ENCODE results near the gene MTMR11. TPM values are rescaled to one million over a fixed set of nuclear protein-coding genes. Genes with fewer than 3 reads are reported as not detected.
A peak's percentile ranks its signal among the peaks of the same experiment; 100 is the strongest.

Gene MTMR11
- total and polyA plus RNA-seq, 3 experiments from 2014 or later, result 0.14 to 1.9 (median 1.6) TPM

- Mint-ChIP-seq H3K36me3 (peaks cover 27 to 59% (median 33%) of the 10 kb centered on the region in 3 donors), H3K4me1 (peaks cover 40 to 54% (median 41%) of the 10 kb centered on the region in 3 donors), H3K27ac (peak overlapping the region in 6 of 8 donors; percentile 26 to 78 (median 53)), H3K4me3 (peak overlapping the region; percentile 63 to 97 (median 88)), H3K9me3 (no peaks in the 10 kb centered on the region), H3K27me3 (peaks cover 4 to 8% of the 10 kb centered on the region in 2 donors)
- POLR2A ChIA-PET, result no interaction called here
- H3K27ac ChIP-seq (ENCODE audit: low read depth, low read length), result no peak overlapping the region
- CTCF ChIA-PET, result no interaction called here
- H3K36me3 ChIP-seq (ENCODE audit: insufficient read depth, low read length), result peaks cover 40% of the 10 kb centered on the region
- H3K4me1 ChIP-seq (ENCODE audit: insufficient read depth, low read length), result peaks cover 35% of the 10 kb centered on the region
- no peaks in the 10 kb centered on the region for H3K27me3 ChIP-seq (ENCODE audit: insufficient read depth, low read length, poor library complexity, severe bottlenecking)
- DNase-seq, result peak in 1 of 5 donors; percentile 17
- H3K9me3 ChIP-seq (ENCODE audit: low read length), result no peaks in the 10 kb centered on the region
- peak overlapping the region; percentile 11 for H3K4me3 ChIP-seq (ENCODE audit: low read length)
Measured at GRCh38 chr1:149926296-149926695, 10.4 kb downstream of the MTMR11 start.

- ChIA-PET CTCF (no interaction called here), POLR2A (interaction anchor here (1.5 kb wide), 1 partner anchor 38 kb away, joined by 3 read pairs; a partner anchor contains a TSS)
- DNase-seq, result peak in 1 of 5 donors; percentile 32
- H3K9me3 Mint-ChIP-seq, result no peaks in the 10 kb centered on the region
- H3K4me1 ChIP-seq (ENCODE audit: insufficient read depth, low read length), result peaks cover 35% of the 10 kb centered on the region
- H3K9me3 ChIP-seq (ENCODE audit: low read length), result no peaks in the 10 kb centered on the region
- peak overlapping the region; percentile 8 to 79 (median 53) for H3K27ac Mint-ChIP-seq
- H3K36me3 ChIP-seq (ENCODE audit: insufficient read depth, low read length), result peaks cover 40% of the 10 kb centered on the region
- H3K4me3 ChIP-seq (ENCODE audit: low read length), result no peak overlapping the region
- peaks cover 2 to 3% of the 10 kb centered on the region in 2 donors for H3K27me3 Mint-ChIP-seq
- H3K4me3 Mint-ChIP-seq, result peak overlapping the region; percentile 63 to 97 (median 88)
- peaks cover 40 to 54% (median 41%) of the 10 kb centered on the region in 3 donors for H3K4me1 Mint-ChIP-seq
- no peak overlapping the region for H3K27ac ChIP-seq (ENCODE audit: low read depth, low read length)
- H3K27me3 ChIP-seq (ENCODE audit: insufficient read depth, low read length, poor library complexity, severe bottlenecking), result no peaks in the 10 kb centered on the region
- H3K36me3 Mint-ChIP-seq, result peaks cover 27 to 59% (median 30%) of the 10 kb centered on the region in 3 donors
Measured at GRCh38 chr1:149925751-149926150, 10.9 kb downstream of the MTMR11 start.

- H3K27me3 Mint-ChIP-seq, result peaks cover 0 to 2% of the 10 kb centered on the region in 2 donors
- peaks cover 35% of the 10 kb centered on the region for H3K4me1 ChIP-seq (ENCODE audit: insufficient read depth, low read length)
- ChIA-PET POLR2A (interaction anchor here (1.5 kb wide), 1 partner anchor 38 kb away, joined by 3 read pairs; a partner anchor contains a TSS), CTCF (no interaction called here)
- peaks cover 40% of the 10 kb centered on the region for H3K36me3 ChIP-seq (ENCODE audit: insufficient read depth, low read length)
- peak overlapping the region in 5 of 8 donors; percentile 46 to 79 (median 57) for H3K27ac Mint-ChIP-seq
- H3K27ac ChIP-seq (ENCODE audit: low read depth, low read length), result no peak overlapping the region
- H3K27me3 ChIP-seq (ENCODE audit: insufficient read depth, low read length, poor library complexity, severe bottlenecking), result no peaks in the 10 kb centered on the region
- peaks cover 27 to 59% (median 27%) of the 10 kb centered on the region in 3 donors for H3K36me3 Mint-ChIP-seq
- peaks cover 40 to 54% (median 41%) of the 10 kb centered on the region in 3 donors for H3K4me1 Mint-ChIP-seq
- peak overlapping the region; percentile 45 to 90 (median 67) for H3K4me3 Mint-ChIP-seq
- H3K4me3 ChIP-seq (ENCODE audit: low read length), result no peak overlapping the region
- DNase-seq, result no peak
- H3K9me3 ChIP-seq (ENCODE audit: low read length), result no peaks in the 10 kb centered on the region
- H3K9me3 Mint-ChIP-seq, result no peaks in the 10 kb centered on the region
Measured at GRCh38 chr1:149925345-149925744, 11.3 kb downstream of the MTMR11 start.

GRCh38 chr1:149923626-149924025, 13.1 kb downstream of the MTMR11 start:
- Mint-ChIP-seq H3K27me3 (no peaks in the 10 kb centered on the region), H3K36me3 (peaks cover 27 to 59% (median 27%) of the 10 kb centered on the region in 3 donors), H3K9me3 (no peaks in the 10 kb centered on the region), H3K27ac (peak overlapping the region in 2 of 8 donors; percentile 29 to 46), H3K4me3 (peak overlapping the region in 2 of 7 donors; percentile 34 to 82), H3K4me1 (peaks cover 36 to 47% (median 40%) of the 10 kb centered on the region in 3 donors)
- ChIA-PET POLR2A (no interaction called here), CTCF (no interaction called here)
- H3K4me1 ChIP-seq (ENCODE audit: insufficient read depth, low read length), result peaks cover 33% of the 10 kb centered on the region
- no peak overlapping the region for H3K27ac ChIP-seq (ENCODE audit: low read depth, low read length)
- no peaks in the 10 kb centered on the region for H3K9me3 ChIP-seq (ENCODE audit: low read length)
- H3K4me3 ChIP-seq (ENCODE audit: low read length), result no peak overlapping the region
- no peaks in the 10 kb centered on the region for H3K27me3 ChIP-seq (ENCODE audit: insufficient read depth, low read length, poor library complexity, severe bottlenecking)
- H3K36me3 ChIP-seq (ENCODE audit: insufficient read depth, low read length), result peaks cover 40% of the 10 kb centered on the region
- peak in 1 of 5 donors; percentile 23 for DNase-seq

GRCh38 chr1:149917571-149918144, 19.0 kb downstream of the MTMR11 start, which contains the start of gene SV2A:
TSS of gene SV2A (minus strand) at chr1:149917844. CDS start at chr1:149913840, 4,004 bp downstream.
- H3K4me3 ChIP-seq (ENCODE audit: low read length), result peak within 1 kb of the TSS; percentile 90
- ChIA-PET CTCF (no interaction called here), POLR2A (interaction anchor here (0.6 kb wide), 1 partner anchor 10 kb away, joined by 3 read pairs; the partner anchor contains the start of gene SF3B4)
- Mint-ChIP-seq H3K9me3 (no peaks in the 10 kb centered on the region), H3K4me1 (peaks cover 26 to 42% (median 36%) of the 10 kb centered on the region in 3 donors), H3K27me3 (peaks cover 0 to 9% of the 10 kb centered on the region in 2 donors), H3K36me3 (peaks cover 0 to 13% (median 2%) of the 10 kb centered on the region in 3 donors), H3K27ac (peak within 1 kb of the TSS in 7 of 8 donors; percentile 42 to 93 (median 85)), H3K4me3 (peak within 1 kb of the TSS; percentile 85 to 94 (median 86))
- peaks cover 3% of the 10 kb centered on the region for H3K36me3 ChIP-seq (ENCODE audit: insufficient read depth, low read length)
- DNase-seq, result peak; percentile 8 to 63 (median 42)
- H3K27ac ChIP-seq (ENCODE audit: low read depth, low read length), result no peak within 1 kb of the TSS
- H3K27me3 ChIP-seq (ENCODE audit: insufficient read depth, low read length, poor library complexity, severe bottlenecking), result no peaks in the 10 kb centered on the region
- H3K4me1 ChIP-seq (ENCODE audit: insufficient read depth, low read length), result peaks cover 22% of the 10 kb centered on the region
- no peaks in the 10 kb centered on the region for H3K9me3 ChIP-seq (ENCODE audit: low read length)

- CTCF ChIA-PET, result no interaction called here
- Histone ChIP-seq H3K27ac (ENCODE audit: low read depth, low read length) (no peak overlapping the region), H3K9me3 (ENCODE audit: low read length) (no peaks in the 10 kb centered on the region)
Measured at GRCh38 chr1:149916898-149917252, 19.8 kb downstream of the MTMR11 start.

GRCh38 chr1:149916193-149916897, 20.3 kb downstream of the MTMR11 start:
- peak overlapping the region; percentile 85 to 94 (median 86) for H3K4me3 Mint-ChIP-seq
- CTCF ChIA-PET, result no interaction called here
- no peak overlapping the region for H3K4me3 ChIP-seq (ENCODE audit: low read length)

More at GRCh38 chr1:149916898-149917252, 19.8 kb downstream of the MTMR11 start:
- no peak for DNase-seq
- Histone ChIP-seq H3K27me3 (ENCODE audit: insufficient read depth, low read length, poor library complexity, severe bottlenecking) (no peaks in the 10 kb centered on the region), H3K4me1 (ENCODE audit: insufficient read depth, low read length) (peaks cover 22% of the 10 kb centered on the region), H3K36me3 (ENCODE audit: insufficient read depth, low read length) (no peaks in the 10 kb centered on the region), H3K4me3 (ENCODE audit: low read length) (peak overlapping the region; percentile 90)
- peaks cover 0 to 7% (median 2%) of the 10 kb centered on the region in 3 donors for H3K36me3 Mint-ChIP-seq
- H3K4me1 Mint-ChIP-seq, result peaks cover 26 to 42% (median 36%) of the 10 kb centered on the region in 3 donors
- POLR2A ChIA-PET, result interaction anchor here (1.5 kb wide), 1 partner anchor 29 kb away, joined by 6 read pairs; a partner anchor contains a TSS
- H3K27ac Mint-ChIP-seq, result peak overlapping the region in 4 of 8 donors; percentile 61 to 88 (median 76)
- no peaks in the 10 kb centered on the region for H3K9me3 Mint-ChIP-seq
- peaks cover 0 to 9% of the 10 kb centered on the region in 2 donors for H3K27me3 Mint-ChIP-seq
- H3K4me3 Mint-ChIP-seq, result peak overlapping the region; percentile 85 to 94 (median 86)

More at GRCh38 chr1:149916193-149916897, 20.3 kb downstream of the MTMR11 start:
- H3K4me1 ChIP-seq (ENCODE audit: insufficient read depth, low read length), result peaks cover 22% of the 10 kb centered on the region
- POLR2A ChIA-PET, result interaction anchor here (0.6 to 1.5 kb wide), 3 partner anchors 16 to 318 kb away, joined by 3 to 6 read pairs (median 5); a partner anchor contains a TSS
- H3K27me3 ChIP-seq (ENCODE audit: insufficient read depth, low read length, poor library complexity, severe bottlenecking), result no peaks in the 10 kb centered on the region
- H3K9me3 Mint-ChIP-seq, result no peaks in the 10 kb centered on the region
- H3K27me3 Mint-ChIP-seq, result peaks cover 0 to 10% of the 10 kb centered on the region in 2 donors
- no peaks in the 10 kb centered on the region for H3K36me3 ChIP-seq (ENCODE audit: insufficient read depth, low read length)
- H3K36me3 Mint-ChIP-seq, result peaks cover 0 to 5% (median 5%) of the 10 kb centered on the region in 3 donors
- H3K27ac ChIP-seq (ENCODE audit: low read depth, low read length), result no peak overlapping the region
- peak overlapping the region in 7 of 8 donors; percentile 25 to 94 (median 74) for H3K27ac Mint-ChIP-seq
- peaks cover 26 to 42% (median 36%) of the 10 kb centered on the region in 3 donors for H3K4me1 Mint-ChIP-seq
- no peak for DNase-seq
- H3K9me3 ChIP-seq (ENCODE audit: low read length), result no peaks in the 10 kb centered on the region
